A673 (cell line): ENCODE measurements around the gene BICD1. TPM values are rescaled to one million over a fixed set of nuclear protein-coding genes. Genes with fewer than 3 reads are reported as not detected.

Experiments used
- BruUV-seq: library from RNA; stranded (reverse); fragments of 400-500 nt; replicated peaks from 2 replicates; lab custom pipeline; 2021; lab: Mats Ljungman, UMichigan
- CTCF ChIA-PET: fragments of 300-600 bp; sonication (Branson Sonifier 250); formaldehyde crosslinking; loops from one replicate; lab custom pipeline; 2022; ENCODE audit warnings: antibody characterized with exemption; lab: Charles Lee
- POLR2A ChIA-PET: fragments of 300-600 bp; sonication (Branson Sonifier 250); formaldehyde crosslinking; loops from one replicate; lab custom pipeline; 2022; ENCODE audit warnings: antibody characterized with exemption; ENCODE audit not compliant: low non-redundant PET; lab: Charles Lee
- DNase-seq: peaks from one replicate; pipeline ENCODE4 v3.0.0-alpha.2; 2015; ENCODE audit warnings: low spot score
- H3K27ac ChIP-seq: fragments of 200-600 bp; sonication (generic); 2 replicates; pipeline ENCODE4 v1.5.1; 2016; ENCODE audit warnings: mixed run types, low read depth, mild to moderate bottlenecking, mixed read lengths, antibody characterized with exemption, low read length; ENCODE audit not compliant: poor library complexity, severe bottlenecking
- H3K27me3 ChIP-seq: fragments of 200-600 bp; sonication (generic); replicated peaks from 2 replicates; pipeline ENCODE4 v1.6.1; 2017; ENCODE audit warnings: mixed run types, low read depth, mild to moderate bottlenecking, mixed read lengths, antibody characterized with exemption, low read length; ENCODE audit not compliant: insufficient read depth, poor library complexity
- H3K36me3 ChIP-seq: fragments of 200-600 bp; sonication (generic); 2 replicates; pipeline ENCODE4 v1.6.1; 2016; ENCODE audit warnings: mixed run types, mild to moderate bottlenecking, mixed read lengths, antibody characterized with exemption, low read length; ENCODE audit not compliant: insufficient read depth, poor library complexity, severe bottlenecking
- H3K4me1 ChIP-seq: fragments of 200-600 bp; sonication (generic); 2 replicates; pipeline ENCODE4 v1.6.1; 2017; ENCODE audit warnings: mixed run types, mild to moderate bottlenecking, mixed read lengths, antibody characterized with exemption, low read length; ENCODE audit not compliant: insufficient read depth, poor library complexity, severe bottlenecking
- H3K4me3 ChIP-seq: fragments of 200-600 bp; sonication (generic); 2 replicates; pipeline ENCODE4 v1.5.1; 2016; ENCODE audit warnings: low read depth, mixed run types, mild to moderate bottlenecking, mixed read lengths, low read length; ENCODE audit not compliant: poor library complexity, severe bottlenecking
- H3K9me3 ChIP-seq: fragments of 200-600 bp; sonication (generic); 2 replicates; pipeline ENCODE4 v1.6.1; 2016; ENCODE audit warnings: mixed run types, low read depth, mild to moderate bottlenecking, mixed read lengths, antibody characterized with exemption, low read length; ENCODE audit not compliant: poor library complexity, severe bottlenecking
- EZH2 ChIP-seq: fragments of 200-600 bp; sonication (generic); IDR thresholded peaks from 2 replicates; pipeline ENCODE4 v1.6.1; 2017; ENCODE audit warnings: borderline replicate concordance, low read depth, mild to moderate bottlenecking, mixed read lengths, antibody characterized with exemption, low read length; ENCODE audit not compliant: poor library complexity, severe bottlenecking
- intact Hi-C: fragments of 100-400 bp; cut with micrococcal nuclease; formaldehyde crosslinking; loops from one replicate; pipeline ENCODE4 v1.10.0; 2022; ENCODE audit not compliant: unreplicated experiment
- total RNA-seq: library from RNA; stranded (reverse); gene quantifications from 2 replicates; pipeline ENCODE4 v1.2.3, GENCODE V29; 2021
- TF ChIP-seq, protein P1 (sequence below): fragments of 300-800, 200-600 bp; sonication (generic); conservative IDR thresholded peaks from 2 replicates; pipeline ENCODE4 v1.5.1; 2017; ENCODE audit warnings: low read depth, mild to moderate bottlenecking, antibody characterized with exemption, low read length, moderate library complexity, mixed read lengths

Gene BICD1
- total RNA-seq, 1 experiment from 2014 or later: 50.2 TPM

DNA sequence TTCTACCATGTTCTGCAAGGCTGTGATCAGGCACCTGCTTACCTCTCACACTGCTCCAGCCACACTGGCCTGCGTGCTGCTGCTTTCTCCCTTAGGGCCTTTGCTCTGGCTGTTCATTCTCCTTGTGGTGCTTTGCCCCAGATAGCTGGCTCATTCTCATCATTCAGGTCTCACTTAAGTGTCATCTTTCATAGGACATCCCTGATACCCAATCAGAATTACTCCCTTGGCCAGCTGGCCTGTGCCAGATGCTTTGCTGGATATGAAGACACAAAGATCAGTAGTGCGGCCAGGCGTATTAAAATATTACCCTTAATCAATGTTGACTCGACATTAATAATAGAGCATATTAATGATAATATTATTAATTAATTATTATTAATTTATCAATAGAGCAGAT is 148.9 kb downstream of the BICD1 start:
- Histone ChIP-seq H3K36me3 (no peaks in the 10 kb centered on the region), H3K9me3 (peaks cover 3% of the 10 kb centered on the region), H3K27me3 (no peaks in the 10 kb centered on the region), H3K27ac (no peak overlapping the region), H3K4me3 (no peak overlapping the region), H3K4me1 (no peaks in the 10 kb centered on the region)
- no TSS peak for BruUV-seq
- POLR2A ChIA-PET: no interaction called here
- no peak for DNase-seq
- intact Hi-C loops: no loop called here
- CTCF ChIA-PET: no interaction called here
- TF ChIP-seq EZH2: no peak
- TF ChIP-seq, protein P1, sequence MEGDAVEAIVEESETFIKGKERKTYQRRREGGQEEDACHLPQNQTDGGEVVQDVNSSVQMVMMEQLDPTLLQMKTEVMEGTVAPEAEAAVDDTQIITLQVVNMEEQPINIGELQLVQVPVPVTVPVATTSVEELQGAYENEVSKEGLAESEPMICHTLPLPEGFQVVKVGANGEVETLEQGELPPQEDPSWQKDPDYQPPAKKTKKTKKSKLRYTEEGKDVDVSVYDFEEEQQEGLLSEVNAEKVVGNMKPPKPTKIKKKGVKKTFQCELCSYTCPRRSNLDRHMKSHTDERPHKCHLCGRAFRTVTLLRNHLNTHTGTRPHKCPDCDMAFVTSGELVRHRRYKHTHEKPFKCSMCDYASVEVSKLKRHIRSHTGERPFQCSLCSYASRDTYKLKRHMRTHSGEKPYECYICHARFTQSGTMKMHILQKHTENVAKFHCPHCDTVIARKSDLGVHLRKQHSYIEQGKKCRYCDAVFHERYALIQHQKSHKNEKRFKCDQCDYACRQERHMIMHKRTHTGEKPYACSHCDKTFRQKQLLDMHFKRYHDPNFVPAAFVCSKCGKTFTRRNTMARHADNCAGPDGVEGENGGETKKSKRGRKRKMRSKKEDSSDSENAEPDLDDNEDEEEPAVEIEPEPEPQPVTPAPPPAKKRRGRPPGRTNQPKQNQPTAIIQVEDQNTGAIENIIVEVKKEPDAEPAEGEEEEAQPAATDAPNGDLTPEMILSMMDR: no peak

GRCh38 chr12:32257695-32258496 is 151.2 kb downstream of the BICD1 start:
- intact Hi-C loops: no loop called here
- peaks cover 3% of the 10 kb centered on the region for H3K9me3 ChIP-seq
- ChIA-PET POLR2A (no interaction called here), CTCF (no interaction called here)
- no peaks in the 10 kb centered on the region for H3K27me3 ChIP-seq
- no peak overlapping the region for H3K27ac ChIP-seq
- H3K4me3 ChIP-seq: no peak overlapping the region
- no peaks in the 10 kb centered on the region for H3K4me1 ChIP-seq
- TF ChIP-seq, protein P1: no peak
- TF ChIP-seq EZH2: no peak
- no TSS peak for BruUV-seq
- H3K36me3 ChIP-seq: no peaks in the 10 kb centered on the region
- DNase-seq: no peak

- H3K4me3 ChIP-seq: no peak overlapping the region
- intact Hi-C loops: no loop called here
- no peak overlapping the region for H3K27ac ChIP-seq
- H3K27me3 ChIP-seq: no peaks in the 10 kb centered on the region
- no peaks in the 10 kb centered on the region for H3K36me3 ChIP-seq
- H3K4me1 ChIP-seq: peaks cover 21% of the 10 kb centered on the region
- TF ChIP-seq, protein P1: no peak
- no peak for TF ChIP-seq EZH2
- CTCF ChIA-PET: no interaction called here
- POLR2A ChIA-PET: no interaction called here
- BruUV-seq: no TSS peak
- DNase-seq: no peak
- peaks cover 3% of the 10 kb centered on the region for H3K9me3 ChIP-seq
Measured at GRCh38 chr12:32260696-32261095, 154.0 kb downstream of the BICD1 start.
